Mammary epithelial cell (primary cell): ENCODE measurements around the gene USF1.

Experiments
- EZH2 ChIP-seq: IDR thresholded peaks from 2 replicates; pipeline ENCODE4 v1.6.1; 2012; ENCODE audit warnings: low read length, inconsistent platforms, borderline replicate concordance
- TF ChIP-seq, protein P1 (sequence below), 2 donors: IDR thresholded peaks in 1 of 2; conservative IDR thresholded peaks in 1 of 2; 2 replicates each; pipeline ENCODE4 v1.5.1; 2011 to 2012; ENCODE audit warnings: inconsistent platforms in 2 of 2, low read length in 2 of 2, mild to moderate bottlenecking in 2 of 2, control low read depth in 1 of 2, low read depth in 1 of 2; ENCODE audit not compliant: insufficient read depth in 1 of 2; ENCODE audit errors: extremely low read depth in 1 of 2

DNA sequence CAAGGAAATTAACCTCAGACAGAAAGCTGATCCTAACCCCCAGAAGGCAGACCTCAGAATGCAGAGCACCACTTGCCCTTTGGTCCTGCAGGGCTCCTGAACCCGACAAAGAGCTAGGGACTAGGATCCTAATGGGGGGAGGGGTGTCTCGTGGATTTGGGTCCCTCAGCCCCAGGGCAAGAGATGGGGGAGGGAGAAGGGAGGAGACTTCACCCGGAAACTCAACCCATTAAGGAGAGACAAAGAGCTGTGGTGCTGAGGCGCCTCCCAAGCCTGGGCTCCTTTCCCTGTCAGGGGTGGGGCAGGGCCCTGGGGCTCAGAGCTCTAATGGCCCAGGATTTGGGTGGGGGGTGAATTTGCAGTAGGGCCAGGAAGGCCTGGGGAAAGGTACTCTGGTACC is 40.7 kb upstream of the USF1 start:
- TF ChIP-seq, protein P1, sequence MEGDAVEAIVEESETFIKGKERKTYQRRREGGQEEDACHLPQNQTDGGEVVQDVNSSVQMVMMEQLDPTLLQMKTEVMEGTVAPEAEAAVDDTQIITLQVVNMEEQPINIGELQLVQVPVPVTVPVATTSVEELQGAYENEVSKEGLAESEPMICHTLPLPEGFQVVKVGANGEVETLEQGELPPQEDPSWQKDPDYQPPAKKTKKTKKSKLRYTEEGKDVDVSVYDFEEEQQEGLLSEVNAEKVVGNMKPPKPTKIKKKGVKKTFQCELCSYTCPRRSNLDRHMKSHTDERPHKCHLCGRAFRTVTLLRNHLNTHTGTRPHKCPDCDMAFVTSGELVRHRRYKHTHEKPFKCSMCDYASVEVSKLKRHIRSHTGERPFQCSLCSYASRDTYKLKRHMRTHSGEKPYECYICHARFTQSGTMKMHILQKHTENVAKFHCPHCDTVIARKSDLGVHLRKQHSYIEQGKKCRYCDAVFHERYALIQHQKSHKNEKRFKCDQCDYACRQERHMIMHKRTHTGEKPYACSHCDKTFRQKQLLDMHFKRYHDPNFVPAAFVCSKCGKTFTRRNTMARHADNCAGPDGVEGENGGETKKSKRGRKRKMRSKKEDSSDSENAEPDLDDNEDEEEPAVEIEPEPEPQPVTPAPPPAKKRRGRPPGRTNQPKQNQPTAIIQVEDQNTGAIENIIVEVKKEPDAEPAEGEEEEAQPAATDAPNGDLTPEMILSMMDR (conservative IDR thresholded peaks at IDR 0.05 in 1 of 2, IDR thresholded peaks at IDR 0.05 in 1 of 2; ENCODE audit: extremely low read depth in 1 of 2, insufficient read depth in 1 of 2, low read depth in 1 of 2, low read length in 2 of 2), result no peak
- no peak for TF ChIP-seq EZH2
